Hepatocyte (in vitro differentiated cells): ENCODE results near the gene RNF19B. TPM values are rescaled to one million over a fixed set of nuclear protein-coding genes. Genes with fewer than 3 reads are reported as not detected.

Experiments used
- DNase-seq: peaks from one replicate; pipeline ENCODE4 v3.0.0-alpha.2; 2016; ENCODE audit warnings: low spot score
- H2AFZ ChIP-seq: fragments of 200-600 bp; sonication (generic); 2 replicates; pipeline ENCODE4 v1.6.0; 2016; ENCODE audit warnings: antibody characterized with exemption, mild to moderate bottlenecking
- H3K27ac ChIP-seq: fragments of 200-600 bp; sonication (generic); 2 replicates; pipeline ENCODE4 v1.5.1; 2016; ENCODE audit warnings: mild to moderate bottlenecking
- H3K27me3 ChIP-seq: fragments of 200-600 bp; sonication (generic); 2 replicates; pipeline ENCODE4 v1.6.1; 2016
- H3K36me3 ChIP-seq: fragments of 200-600 bp; sonication (generic); replicated peaks from 2 replicates; pipeline ENCODE4 v1.5.1; 2016; ENCODE audit warnings: low read depth; ENCODE audit not compliant: insufficient read depth
- H3K4me1 ChIP-seq: fragments of 200-600 bp; sonication (generic); 2 replicates; pipeline ENCODE4 v1.5.1; 2016; ENCODE audit warnings: mild to moderate bottlenecking, moderate library complexity; ENCODE audit not compliant: insufficient read depth
- H3K4me2 ChIP-seq: fragments of 200-600 bp; sonication (generic); 2 replicates; pipeline ENCODE4 v1.6.0; 2016
- H3K4me3 ChIP-seq: fragments of 200-600 bp; sonication (generic); 2 replicates; pipeline ENCODE4 v1.5.1; 2016; ENCODE audit warnings: mild to moderate bottlenecking
- H3K79me2 ChIP-seq: fragments of 200-600 bp; sonication (generic); 2 replicates; pipeline ENCODE4 v1.6.0; 2017; ENCODE audit warnings: mild to moderate bottlenecking
- H3K9me2 ChIP-seq: fragments of 200-600 bp; sonication (generic); replicated peaks from 2 replicates; pipeline ENCODE4 v1.6.0; 2017; ENCODE audit warnings: mild to moderate bottlenecking; ENCODE audit not compliant: insufficient read depth
- H3K9me3 ChIP-seq: fragments of 200-600 bp; sonication (generic); 2 replicates; pipeline ENCODE4 v1.5.1; 2016; ENCODE audit warnings: low read depth, mild to moderate bottlenecking
- H4K20me1 ChIP-seq: fragments of 200-600 bp; sonication (generic); 2 replicates; pipeline ENCODE4 v1.6.0; 2016; ENCODE audit warnings: mild to moderate bottlenecking; ENCODE audit not compliant: insufficient read depth, poor library complexity, severe bottlenecking
- CTCF ChIP-seq: fragments of 200-600 bp; sonication (generic); IDR thresholded peaks from 2 replicates; pipeline ENCODE4 v1.5.1; 2016; ENCODE audit warnings: antibody characterized with exemption, mild to moderate bottlenecking; ENCODE audit not compliant: poor library complexity
- EZH2 ChIP-seq: fragments of 200-600 bp; sonication (generic); IDR thresholded peaks from 2 replicates; pipeline ENCODE4 v1.6.1; 2016; ENCODE audit warnings: antibody characterized with exemption, mild to moderate bottlenecking, borderline replicate concordance
- EZH2phosphoT487 ChIP-seq: fragments of 200-600 bp; sonication (generic); IDR thresholded peaks from one replicate; pipeline ENCODE4 v1.6.1; 2018; ENCODE audit warnings: antibody characterized with exemption, mild to moderate bottlenecking, low read depth, moderate library complexity; ENCODE audit not compliant: unreplicated experiment, severe bottlenecking
- WGBS: methylation state at CpG from one replicate; pipeline ENCODE4 v1.1.6; 2016; ENCODE audit warnings: low lambda C conversion rate; ENCODE audit errors: missing lambda C conversion rate; 5-methylcytosine and 5-hydroxymethylcytosine counted together
- polyA plus RNA-seq: library from polyadenylated mRNA; unstranded; fragments of >200 nt; fragmentation: Nextera tagmentation; extraction: Ambion mirVana; gene quantifications from 2 replicates; pipeline ENCODE4 v1.2.1, GENCODE V29; 2016
- total RNA-seq: library from RNA; depleted of rRNA; stranded (reverse); fragments of >200 nt; gene quantifications from 2 replicates; pipeline ENCODE4 v1.2.3, GENCODE V29; 2014

Gene RNF19B
- total and polyA plus RNA-seq, 2 experiments from 2014 or later: 15.5 to 16.1 TPM

- no peaks in the 10 kb centered on the region for H3K79me2 ChIP-seq
- no peaks in the 10 kb centered on the region for H4K20me1 ChIP-seq
- no peak for DNase-seq
- no peak overlapping the region for H3K4me3 ChIP-seq
- H3K36me3 ChIP-seq: no peaks in the 10 kb centered on the region
- H3K27ac ChIP-seq: no peak overlapping the region
- no peaks in the 10 kb centered on the region for H3K9me2 ChIP-seq
- H3K27me3 ChIP-seq: no peaks in the 10 kb centered on the region
- WGBS: 94% methylated on average over 3 of the region's 3 CpGs
- H3K4me1 ChIP-seq: no peaks in the 10 kb centered on the region
- H3K9me3 ChIP-seq: no peaks in the 10 kb centered on the region
- no peak overlapping the region for H2AFZ ChIP-seq
- TF ChIP-seq EZH2phosphoT487: no peak
- no peak for TF ChIP-seq EZH2
- no peak for TF ChIP-seq CTCF
- H3K4me2 ChIP-seq: no peak overlapping the region
These were observed 18.4 kb upstream of the RNF19B start for GRCh38 chr1:32983020-32983419.

GRCh38 chr1:32981003-32981901 lies 16.6 kb upstream of the RNF19B start:
- no peak for DNase-seq
- no peak overlapping the region for H3K4me2 ChIP-seq
- no peak overlapping the region for H2AFZ ChIP-seq

GRCh38 chr1:32980080-32980479 lies 15.5 kb upstream of the RNF19B start:
- TF ChIP-seq EZH2phosphoT487 (no peak), EZH2 (no peak), CTCF (no peak)
- no peaks in the 10 kb centered on the region for H3K27me3 ChIP-seq
- whole genome bisulfite sequencing: 97% methylated on average over 10 of the region's 10 CpGs
- no peak overlapping the region for H3K4me3 ChIP-seq
- H3K27ac ChIP-seq: no peak overlapping the region
- no peak overlapping the region for H3K4me2 ChIP-seq
- no peaks in the 10 kb centered on the region for H3K4me1 ChIP-seq
- no peak for DNase-seq
- H3K79me2 ChIP-seq: no peaks in the 10 kb centered on the region
- no peaks in the 10 kb centered on the region for H4K20me1 ChIP-seq
- no peaks in the 10 kb centered on the region for H3K36me3 ChIP-seq
- no peaks in the 10 kb centered on the region for H3K9me2 ChIP-seq
- no peak overlapping the region for H2AFZ ChIP-seq
- no peaks in the 10 kb centered on the region for H3K9me3 ChIP-seq

More at GRCh38 chr1:32981003-32981901, 16.6 kb upstream of the RNF19B start:
- WGBS: 62% methylated on average over 8 of the region's 8 CpGs
- Histone ChIP-seq H3K4me3 (no peak overlapping the region), H4K20me1 (no peaks in the 10 kb centered on the region), H3K27ac (peak overlapping the region; percentile 47), H3K4me1 (no peaks in the 10 kb centered on the region), H3K9me3 (no peaks in the 10 kb centered on the region), H3K9me2 (no peaks in the 10 kb centered on the region), H3K79me2 (no peaks in the 10 kb centered on the region), H3K36me3 (no peaks in the 10 kb centered on the region), H3K27me3 (no peaks in the 10 kb centered on the region)
- TF ChIP-seq CTCF: no peak
- no peak for TF ChIP-seq EZH2
- no peak for TF ChIP-seq EZH2phosphoT487
